Gastroesophageal sphincter (tissue), 4 donors: Measurements from ENCODE around the gene HSPE1. TPM values are rescaled to one million over a fixed set of nuclear protein-coding genes. Genes with fewer than 3 reads are reported as not detected.

Experiments
- ATAC-seq: fragments of 150-250 bp; one replicate; pipeline ENCODE4 v1.9.1; 2016; ENCODE audit warnings: mild to moderate bottlenecking, moderate library complexity
- H3K27ac ChIP-seq, 4 donors: fragments of 200-600 bp; sonication (generic) in 3 of 4; 1 replicate in 3 of 4; 2 replicates in 1 of 4; pipeline ENCODE4 v1.5.1; 2016 to 2019
- H3K27me3 ChIP-seq: fragments of 200-600 bp; sonication (generic); one replicate; pipeline ENCODE4 v1.5.1; 2019
- H3K36me3 ChIP-seq, 2 donors: fragments of 200-600 bp; sonication (generic); one replicate each; pipeline ENCODE4 v1.5.1; 2019; ENCODE audit warnings: control low read depth in 1 of 2
- H3K4me1 ChIP-seq, 3 donors: fragments of 200-600 bp; sonication (generic); 1 replicate in 2 of 3; 2 replicates in 1 of 3; pipeline ENCODE4 v1.5.1; 2016 to 2019; ENCODE audit warnings: control low read depth in 2 of 3
- H3K4me3 ChIP-seq, 2 donors: fragments of 200-600 bp; sonication (generic); one replicate each; pipeline ENCODE4 v1.5.1; 2019; ENCODE audit warnings: mild to moderate bottlenecking in 1 of 2, moderate library complexity in 1 of 2
- H3K9me3 ChIP-seq, 3 donors: fragments of 200-600 bp; sonication (generic); one replicate each; pipeline ENCODE4 v1.5.1; 2017 to 2019; ENCODE audit warnings: control low read depth in 2 of 3
- EP300 ChIP-seq: sonication (generic); formaldehyde crosslinking; IDR thresholded peaks from one replicate; pipeline ENCODE4 v1.6.1; 2017; ENCODE audit warnings: antibody characterized with exemption, mild to moderate bottlenecking
- POLR2A ChIP-seq, 2 donors: fragments of 450-650 bp; IDR thresholded peaks; one replicate each; pipeline ENCODE4 v1.6.1; 2017; ENCODE audit warnings: antibody characterized with exemption in 2 of 2, mild to moderate bottlenecking in 2 of 2, moderate library complexity in 1 of 2
- POLR2AphosphoS5 ChIP-seq: sonication (generic); formaldehyde crosslinking; IDR thresholded peaks from one replicate; pipeline ENCODE4 v1.6.1; 2017; ENCODE audit warnings: antibody characterized with exemption
- WGBS, 2 donors: methylation state at CpG; one replicate each; pipeline ENCODE4 v1.1.5; 2018; ENCODE audit warnings: low coverage in 1 of 2; 5-methylcytosine and 5-hydroxymethylcytosine counted together
- total RNA-seq, 4 donors: library from RNA; depleted of rRNA; stranded (reverse); fragments of >200 nt; gene quantifications; one replicate each; pipeline ENCODE4 v1.1.0, GENCODE V29; 2016
- TF ChIP-seq, protein P1 (sequence below), 4 experiments: fragments of 200-600 bp in 2 of 4; fragments of 450-650 bp in 2 of 4; sonication (generic) in 1 of 4; IDR thresholded peaks; one replicate each; pipeline ENCODE4 v1.5.1; 2017 to 2019; ENCODE audit warnings: antibody characterized with exemption in 4 of 4, mild to moderate bottlenecking in 2 of 4, moderate library complexity in 2 of 4

HSPE1 gene
- total RNA-seq, 4 donors from 2014 or later: 59.3 to 91.3 (median 74.0) TPM

DNA sequence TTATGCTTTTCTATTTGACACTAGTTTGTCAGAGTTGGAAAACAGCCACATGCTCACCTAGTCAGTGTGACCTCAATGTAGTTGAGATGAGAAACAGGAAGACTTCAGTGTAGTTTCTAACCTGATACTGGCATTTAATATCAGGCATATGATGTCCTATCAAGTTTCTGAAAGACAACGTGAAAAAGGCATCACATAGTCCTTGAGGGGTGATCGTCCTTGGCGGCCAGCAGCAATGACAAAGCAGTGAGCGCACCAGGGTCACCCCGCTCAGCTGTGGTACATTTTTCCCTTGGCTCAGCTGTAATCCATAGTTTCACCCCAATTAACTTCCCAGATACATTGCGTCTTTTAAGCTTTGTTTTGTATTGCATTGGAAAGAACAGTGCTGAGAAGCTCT is 4.3 kb downstream of the HSPE1 start:
- Histone ChIP-seq H3K27me3 (no peaks in the 10 kb centered on the region), H3K36me3 (peaks cover 0 to 30% of the 10 kb centered on the region in 2 donors), H3K27ac (no peak overlapping the region), H3K9me3 (no peaks in the 10 kb centered on the region), H3K4me1 (peaks cover 2 to 21% (median 6%) of the 10 kb centered on the region in 3 donors), H3K4me3 (no peak overlapping the region)
- WGBS, 2 donors: 82 to 96% methylated on average over 3 to 6 of the region's 6 CpGs
- TF ChIP-seq, protein P1, sequence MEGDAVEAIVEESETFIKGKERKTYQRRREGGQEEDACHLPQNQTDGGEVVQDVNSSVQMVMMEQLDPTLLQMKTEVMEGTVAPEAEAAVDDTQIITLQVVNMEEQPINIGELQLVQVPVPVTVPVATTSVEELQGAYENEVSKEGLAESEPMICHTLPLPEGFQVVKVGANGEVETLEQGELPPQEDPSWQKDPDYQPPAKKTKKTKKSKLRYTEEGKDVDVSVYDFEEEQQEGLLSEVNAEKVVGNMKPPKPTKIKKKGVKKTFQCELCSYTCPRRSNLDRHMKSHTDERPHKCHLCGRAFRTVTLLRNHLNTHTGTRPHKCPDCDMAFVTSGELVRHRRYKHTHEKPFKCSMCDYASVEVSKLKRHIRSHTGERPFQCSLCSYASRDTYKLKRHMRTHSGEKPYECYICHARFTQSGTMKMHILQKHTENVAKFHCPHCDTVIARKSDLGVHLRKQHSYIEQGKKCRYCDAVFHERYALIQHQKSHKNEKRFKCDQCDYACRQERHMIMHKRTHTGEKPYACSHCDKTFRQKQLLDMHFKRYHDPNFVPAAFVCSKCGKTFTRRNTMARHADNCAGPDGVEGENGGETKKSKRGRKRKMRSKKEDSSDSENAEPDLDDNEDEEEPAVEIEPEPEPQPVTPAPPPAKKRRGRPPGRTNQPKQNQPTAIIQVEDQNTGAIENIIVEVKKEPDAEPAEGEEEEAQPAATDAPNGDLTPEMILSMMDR (IDR thresholded peaks at IDR 0.05): no peak
- TF ChIP-seq POLR2AphosphoS5: no peak
- no peak for ATAC-seq

DNA sequence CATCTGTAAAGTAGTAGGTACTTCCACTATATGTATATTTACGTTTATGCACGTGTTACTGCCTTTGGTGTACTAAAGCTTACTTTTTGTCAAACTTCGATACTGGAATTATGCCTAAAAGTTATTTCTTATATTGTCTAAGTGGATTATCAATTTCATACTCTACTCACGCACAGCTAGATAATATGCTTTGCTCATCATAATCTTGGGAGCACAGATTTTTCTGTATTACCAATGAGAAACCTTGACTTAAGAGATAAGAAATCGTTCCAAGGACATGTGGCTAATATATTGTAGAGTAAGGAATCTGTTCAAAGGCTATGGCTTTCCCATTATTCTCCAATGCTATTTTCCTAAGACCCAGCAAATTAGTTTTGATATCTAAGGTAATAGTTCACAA is 6.5 kb downstream of the HSPE1 start:
- Histone ChIP-seq H3K9me3 (no peaks in the 10 kb centered on the region), H3K4me1 (peaks cover under 1 to 13% (median under 1%) of the 10 kb centered on the region in 3 donors), H3K27me3 (no peaks in the 10 kb centered on the region), H3K4me3 (no peak overlapping the region), H3K27ac (no peak overlapping the region), H3K36me3 (peaks cover 0 to 30% of the 10 kb centered on the region in 2 donors)
- no peak for ATAC-seq
- WGBS, 2 donors: 90 to 100% methylated on average over 5 of the region's 5 CpGs
- TF ChIP-seq POLR2AphosphoS5: no peak
- TF ChIP-seq, protein P1 (IDR thresholded peaks at IDR 0.05): no peak
- TF ChIP-seq EP300: no peak
- TF ChIP-seq POLR2A (IDR thresholded peaks at IDR 0.05): no peak

DNA sequence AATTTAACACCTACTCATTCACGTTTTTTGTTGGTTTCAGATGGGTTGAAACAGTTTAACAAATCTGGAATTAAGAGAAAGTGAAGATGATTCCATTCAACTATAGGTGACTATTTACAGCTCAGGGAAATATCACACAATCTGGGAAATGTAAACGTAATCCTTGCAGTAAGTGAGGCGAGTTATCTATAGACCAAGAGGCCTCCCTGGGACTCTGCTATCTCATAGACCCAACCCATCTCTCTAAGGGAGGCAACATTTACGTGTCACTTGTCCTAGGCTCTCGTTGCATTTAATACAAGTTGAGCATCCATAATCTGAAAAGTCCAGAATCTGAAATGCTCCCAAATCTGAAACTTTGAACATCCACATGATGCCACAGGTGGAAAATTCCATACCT is 13.7 kb downstream of the HSPE1 start:
- ATAC-seq: no peak
- H3K27me3 ChIP-seq: no peaks in the 10 kb centered on the region
- H3K9me3 ChIP-seq: no peaks in the 10 kb centered on the region
- TF ChIP-seq EP300 (no peak), POLR2AphosphoS5 (no peak), POLR2A (IDR thresholded peaks at IDR 0.05) (no peak)
- TF ChIP-seq, protein P1 (IDR thresholded peaks at IDR 0.05): no peak
- no peak overlapping the region for H3K4me3 ChIP-seq
- peaks cover 0 to 38% (median 0%) of the 10 kb centered on the region in 3 donors for H3K4me1 ChIP-seq
- 80 to 88% methylated on average over 3 to 5 of the region's 5 CpGs for WGBS, 2 donors
- no peak overlapping the region for H3K27ac ChIP-seq
- no peaks in the 10 kb centered on the region for H3K36me3 ChIP-seq

DNA sequence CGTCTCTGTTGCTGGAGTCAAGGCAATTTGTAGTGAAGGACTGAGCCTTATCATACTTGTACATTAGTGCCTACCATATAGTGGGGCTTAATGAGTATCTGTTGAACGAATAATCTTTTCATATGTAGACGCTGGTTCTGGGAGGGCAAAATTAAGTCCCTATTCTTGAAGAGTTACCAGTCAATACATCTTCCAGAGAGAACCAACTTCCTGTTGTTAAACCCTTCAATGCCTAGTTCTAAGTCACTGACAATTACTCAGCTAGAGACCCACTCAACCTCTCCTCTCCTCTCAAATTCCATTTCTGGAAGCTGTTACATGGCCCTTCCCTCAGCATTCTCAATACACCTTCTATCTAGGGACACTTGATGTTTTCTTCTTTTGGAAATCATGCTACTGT is 14.6 kb downstream of the HSPE1 start:
- Histone ChIP-seq H3K36me3 (no peaks in the 10 kb centered on the region), H3K27ac (peak overlapping the region; percentile 82 to 97 (median 92)), H3K9me3 (no peaks in the 10 kb centered on the region), H3K4me1 (peaks cover 0 to 45% (median 0%) of the 10 kb centered on the region in 3 donors), H3K4me3 (peak overlapping the region; percentile 58 to 82), H3K27me3 (no peaks in the 10 kb centered on the region)
- TF ChIP-seq EP300: no peak
- TF ChIP-seq, protein P1 (IDR thresholded peaks at IDR 0.05): no peak
- no peak for TF ChIP-seq POLR2A (IDR thresholded peaks at IDR 0.05)
- TF ChIP-seq POLR2AphosphoS5: no peak
- no peak for ATAC-seq
- 54 to 63% methylated on average over 3 of the region's 3 CpGs for WGBS, 2 donors

DNA sequence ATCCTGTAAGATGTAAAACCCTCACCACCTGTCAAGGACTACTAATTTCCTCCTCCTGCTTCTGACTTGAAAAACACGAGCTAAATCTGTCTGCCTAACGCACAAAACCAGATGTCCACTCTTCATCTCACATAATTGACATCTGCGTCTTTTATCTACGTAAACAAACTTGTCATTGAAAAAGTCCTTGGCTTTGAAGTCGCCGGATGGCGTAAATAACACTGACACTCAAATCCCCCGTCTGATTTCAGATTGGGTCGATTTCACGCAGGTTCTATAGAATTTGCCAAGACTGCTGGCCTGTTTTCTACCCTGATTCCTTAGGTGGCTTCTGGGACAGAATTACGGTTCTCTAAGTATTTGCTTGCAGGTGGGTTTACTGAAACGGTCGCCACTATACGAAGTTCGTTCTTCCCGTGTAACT is 15.1 kb downstream of the HSPE1 start:
- Histone ChIP-seq H3K9me3 (no peaks in the 10 kb centered on the region), H3K4me3 (peak overlapping the region; percentile 58 to 82), H3K27me3 (no peaks in the 10 kb centered on the region), H3K27ac (peak overlapping the region; percentile 82 to 97 (median 92)), H3K36me3 (no peaks in the 10 kb centered on the region), H3K4me1 (peaks cover 0 to 50% (median 0%) of the 10 kb centered on the region in 3 donors)
- TF ChIP-seq POLR2AphosphoS5 (no peak), POLR2A (IDR thresholded peaks at IDR 0.05) (no peak), EP300 (no peak)
- TF ChIP-seq, protein P1 (IDR thresholded peaks at IDR 0.05): no peak
- no peak for ATAC-seq
- WGBS, 2 donors: 0 to 1% methylated on average over 11 to 16 of the region's 16 CpGs
